ENCODE measurements around the gene FASTKD3.

DNA sequence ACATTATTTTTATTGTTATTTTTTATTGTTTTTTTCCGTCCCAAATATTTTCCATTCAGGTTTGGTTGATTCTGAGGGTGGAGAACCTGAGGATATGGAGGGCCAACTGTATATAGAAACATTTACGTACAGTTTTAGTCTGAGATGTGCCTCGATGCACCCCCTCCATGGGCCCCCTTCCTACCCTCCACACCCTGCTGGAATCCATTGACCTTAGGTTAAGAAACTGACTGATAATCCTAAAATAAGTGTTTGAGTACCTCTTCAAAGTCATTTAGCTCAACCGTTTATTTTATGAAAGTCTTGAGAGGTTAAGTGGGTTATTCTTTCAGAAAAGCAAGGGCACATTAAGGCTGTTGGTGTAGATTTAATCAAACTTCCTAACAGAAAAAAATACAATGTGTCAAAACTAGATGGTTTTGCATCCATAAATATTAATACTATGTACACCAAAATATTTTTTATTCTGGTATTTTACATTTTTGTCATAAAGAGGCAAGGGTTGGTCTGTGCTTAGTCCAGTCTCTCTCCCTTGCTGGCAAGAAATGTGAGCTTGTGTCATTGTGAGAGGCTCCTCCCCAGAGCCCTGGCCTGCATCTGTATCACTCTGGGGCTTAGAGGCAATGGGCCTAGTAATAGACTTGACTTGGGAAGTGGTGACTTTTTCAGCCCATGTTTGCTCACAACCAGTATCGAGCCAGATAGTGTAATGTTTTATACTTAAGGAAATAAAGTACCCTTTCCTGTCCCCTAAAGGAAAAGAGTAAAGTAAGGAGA lies 15.8 kb upstream of the FASTKD3 start:
- no peak for TF ChIP-seq EZH2 (IDR thresholded peaks at IDR 0.05; ENCODE audit: borderline replicate concordance, low read length)
- TF ChIP-seq, protein P1, sequence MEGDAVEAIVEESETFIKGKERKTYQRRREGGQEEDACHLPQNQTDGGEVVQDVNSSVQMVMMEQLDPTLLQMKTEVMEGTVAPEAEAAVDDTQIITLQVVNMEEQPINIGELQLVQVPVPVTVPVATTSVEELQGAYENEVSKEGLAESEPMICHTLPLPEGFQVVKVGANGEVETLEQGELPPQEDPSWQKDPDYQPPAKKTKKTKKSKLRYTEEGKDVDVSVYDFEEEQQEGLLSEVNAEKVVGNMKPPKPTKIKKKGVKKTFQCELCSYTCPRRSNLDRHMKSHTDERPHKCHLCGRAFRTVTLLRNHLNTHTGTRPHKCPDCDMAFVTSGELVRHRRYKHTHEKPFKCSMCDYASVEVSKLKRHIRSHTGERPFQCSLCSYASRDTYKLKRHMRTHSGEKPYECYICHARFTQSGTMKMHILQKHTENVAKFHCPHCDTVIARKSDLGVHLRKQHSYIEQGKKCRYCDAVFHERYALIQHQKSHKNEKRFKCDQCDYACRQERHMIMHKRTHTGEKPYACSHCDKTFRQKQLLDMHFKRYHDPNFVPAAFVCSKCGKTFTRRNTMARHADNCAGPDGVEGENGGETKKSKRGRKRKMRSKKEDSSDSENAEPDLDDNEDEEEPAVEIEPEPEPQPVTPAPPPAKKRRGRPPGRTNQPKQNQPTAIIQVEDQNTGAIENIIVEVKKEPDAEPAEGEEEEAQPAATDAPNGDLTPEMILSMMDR (IDR thresholded peaks at IDR 0.05; ENCODE audit: low read length), result no peak
